NAMALWA (cell line): ENCODE data around the gene PEPD.
"Not testable (repeated sequence)": the region's sequence is repeated elsewhere in the genome, so short reads cannot be mapped to it uniquely, and the experiment has no call there.

Experiments
- DNase-seq: peaks from one replicate; pipeline ENCODE4 v3.0.0-alpha.2; 2015; ENCODE audit warnings: low spot score

PEPD gene

DNA sequence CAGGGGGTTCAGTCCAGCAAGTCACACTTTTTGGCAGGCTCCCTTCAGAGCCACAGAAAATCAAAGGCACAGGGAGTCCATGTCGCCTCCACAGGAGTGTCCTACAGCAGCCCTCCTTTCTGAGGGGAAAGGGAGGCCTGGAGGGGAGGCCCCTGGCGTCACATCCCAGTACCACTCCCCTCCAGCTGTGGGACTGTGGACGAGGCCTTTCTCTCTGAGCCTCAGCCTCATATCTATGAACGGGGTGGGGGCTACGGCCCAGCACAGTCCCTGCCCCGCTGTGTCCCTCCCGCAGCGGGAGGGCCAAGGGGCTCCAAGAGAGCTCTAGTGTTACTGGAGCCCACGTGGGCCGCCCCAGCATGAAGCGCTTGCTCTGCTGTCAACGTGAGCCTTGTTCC, 23.8 kb downstream of the PEPD start:
- no peak for DNase-seq

DNA sequence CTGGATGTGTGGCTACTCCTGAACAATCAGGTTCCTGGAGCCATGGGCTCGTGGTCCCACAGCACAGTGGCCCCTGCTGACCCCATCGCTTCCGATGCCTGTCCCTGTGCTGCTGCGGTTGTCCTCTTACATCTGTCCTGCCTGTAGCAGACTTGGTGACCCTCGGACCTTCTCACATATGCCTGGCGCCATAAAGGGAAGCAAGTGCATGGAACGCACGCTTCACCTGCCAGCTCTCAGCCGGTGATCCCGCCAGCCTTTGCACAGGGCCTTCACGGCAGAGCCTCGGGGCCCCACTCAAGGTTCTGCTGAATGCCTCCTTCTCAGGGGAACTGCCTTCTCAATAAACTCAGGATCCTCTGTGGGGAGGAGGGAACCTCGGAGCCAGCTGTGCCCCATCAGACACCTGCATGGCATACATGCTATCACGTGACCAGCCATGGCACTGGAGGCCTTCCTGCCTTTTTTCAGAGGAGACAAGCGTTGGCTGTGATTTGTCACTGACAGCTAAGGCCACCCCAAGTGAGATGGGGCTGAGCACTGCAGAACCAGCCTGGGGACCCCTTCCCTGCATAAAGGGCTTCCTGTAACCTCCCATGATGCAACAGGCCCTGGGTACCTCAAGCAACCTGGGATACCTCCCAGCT, 24.3 kb downstream of the PEPD start:
- DNase-seq, result no peak

DNA sequence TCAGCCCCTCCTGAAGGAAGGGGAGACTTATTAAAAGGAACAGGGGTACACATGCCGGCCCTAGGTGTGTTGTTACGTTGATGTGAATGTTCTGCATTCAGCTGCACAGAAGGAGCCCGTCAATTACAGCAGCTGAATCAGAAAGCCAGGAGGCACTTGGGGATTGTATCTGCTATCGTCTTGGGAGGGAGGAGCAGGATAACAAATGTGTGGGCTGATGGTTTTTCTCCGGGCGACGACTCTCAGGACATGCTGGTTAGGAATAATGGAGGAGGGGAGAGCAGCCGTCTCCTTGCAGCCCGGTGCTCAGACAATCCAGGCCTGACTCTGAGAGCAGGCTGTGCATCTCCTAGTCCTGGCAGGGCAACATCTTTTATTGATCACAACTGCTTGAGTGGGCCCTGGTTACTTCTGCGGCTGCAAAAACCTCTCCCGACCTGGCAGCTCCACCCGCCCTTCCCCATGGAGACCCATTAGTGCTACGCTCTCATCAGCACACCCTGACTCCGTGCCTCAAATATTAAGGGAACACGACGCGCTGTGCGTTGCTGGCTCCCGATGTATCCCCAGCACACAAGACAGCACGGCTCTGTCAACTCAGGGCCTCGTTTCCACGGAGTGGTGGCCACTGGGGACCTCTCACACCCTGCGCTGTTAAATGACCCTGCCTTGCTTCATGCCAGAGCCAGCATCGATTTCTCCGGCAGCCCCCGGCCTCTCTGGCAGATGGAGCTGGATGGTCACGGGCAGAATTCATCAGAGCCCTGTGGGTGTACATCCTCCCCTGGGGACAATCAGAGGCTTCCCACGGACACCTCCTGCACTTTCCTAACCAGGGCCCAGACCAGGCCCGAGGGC, 25.3 kb downstream of the PEPD start:
- DNase-seq, result no peak

DNA sequence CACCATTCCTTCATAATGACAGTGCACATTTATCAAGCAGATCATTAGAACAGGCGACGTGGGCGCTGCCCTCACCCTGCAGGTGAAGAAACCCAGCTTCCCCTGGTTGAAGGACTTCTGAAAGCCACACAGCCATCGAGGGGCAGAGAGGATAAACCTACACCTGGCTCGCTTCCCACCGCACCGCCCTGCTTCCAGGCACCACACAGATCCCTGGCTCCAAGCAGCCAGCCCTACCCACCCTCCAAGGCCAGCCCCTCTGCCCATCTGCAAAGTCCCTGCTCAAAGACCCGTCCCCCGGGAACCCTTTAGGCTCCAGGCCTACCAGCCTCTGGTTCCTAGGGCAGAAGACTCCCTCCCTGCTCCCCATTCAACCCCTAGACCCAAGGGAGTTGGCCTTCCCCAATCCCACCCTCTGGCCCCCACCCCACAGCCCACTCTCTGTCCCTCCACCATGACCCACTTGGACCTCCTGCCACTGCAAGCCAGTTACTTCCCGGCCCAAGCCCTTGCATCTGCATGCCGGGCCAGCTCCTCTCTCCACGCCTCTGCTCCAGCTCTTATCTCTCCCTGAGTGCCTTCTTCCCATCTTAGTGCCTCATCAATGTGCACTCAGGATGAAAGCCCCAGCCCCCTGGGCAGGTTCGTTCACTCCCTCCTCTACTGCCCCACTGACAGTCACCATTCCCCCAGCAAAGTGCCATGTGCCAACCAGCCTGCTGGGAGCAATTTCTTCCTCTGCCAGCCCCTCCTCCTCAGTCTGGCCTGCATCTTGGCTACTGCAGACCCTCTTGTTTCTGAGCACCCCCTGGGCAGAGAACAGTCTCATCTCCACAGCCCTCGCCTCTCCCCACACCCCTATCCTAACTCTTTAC, 28.0 kb downstream of the PEPD start:
- DNase-seq, result no peak

DNA sequence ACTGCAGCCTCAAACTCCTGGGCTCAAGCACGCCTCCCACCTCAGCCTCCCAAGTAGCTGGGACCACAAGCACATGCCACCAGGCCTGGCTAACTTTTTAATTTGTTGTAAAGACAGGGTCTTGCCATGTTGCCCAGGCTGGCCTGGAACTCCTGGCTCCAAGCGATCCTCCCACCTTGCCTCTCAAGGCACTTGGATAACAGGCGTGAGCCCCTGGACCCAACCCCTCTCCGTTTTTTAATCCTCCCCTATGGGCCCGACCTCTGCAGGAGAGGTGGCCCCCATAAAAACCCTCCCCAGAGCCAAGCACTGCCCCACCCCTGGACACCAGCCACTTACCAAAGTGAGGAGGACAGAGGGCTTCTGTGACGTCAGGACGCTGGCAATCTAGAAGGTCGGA, 28.6 kb downstream of the PEPD start:
- DNase-seq, result no peak

DNA sequence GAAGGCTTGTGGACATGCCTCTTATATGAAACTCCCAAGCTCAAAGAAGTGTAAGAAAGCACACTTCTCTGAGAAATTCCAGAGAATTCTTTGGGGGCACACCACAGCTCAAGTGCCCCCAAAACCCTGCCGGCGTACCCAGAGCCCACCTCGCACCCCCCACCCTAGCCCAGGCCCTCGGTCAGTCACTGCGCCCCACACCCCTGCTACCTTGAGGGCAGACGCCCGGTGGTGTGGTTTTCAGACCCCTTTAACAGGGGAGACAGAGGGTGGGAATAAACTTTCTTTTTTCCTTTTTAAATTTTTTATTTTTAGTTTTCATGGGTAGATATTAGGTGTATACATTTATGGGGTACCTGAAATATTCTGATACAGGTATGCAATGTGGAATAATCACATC, 29.5 kb downstream of the PEPD start:
- no peak for DNase-seq

DNA sequence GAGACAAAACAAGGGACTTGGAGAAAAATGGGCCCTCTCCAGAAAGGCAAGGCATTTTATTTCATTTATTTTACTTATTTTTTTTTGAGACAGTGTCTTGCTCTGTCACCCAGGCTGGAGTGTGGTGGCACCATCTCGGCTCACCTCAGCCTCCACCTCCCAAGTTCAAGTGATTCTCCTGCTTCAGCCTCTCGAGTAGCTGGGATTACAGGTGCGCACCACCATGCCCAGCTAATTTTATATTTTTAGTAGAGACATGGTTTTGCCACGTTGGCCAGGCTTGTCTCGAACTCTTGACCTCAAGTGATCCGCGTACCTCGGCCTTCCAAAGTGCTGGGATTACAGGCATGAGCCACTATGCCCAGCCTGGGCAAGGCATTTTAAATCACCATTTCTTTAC, 31.0 kb downstream of the PEPD start:
- DNase-seq, result not testable (repeated sequence)

DNA sequence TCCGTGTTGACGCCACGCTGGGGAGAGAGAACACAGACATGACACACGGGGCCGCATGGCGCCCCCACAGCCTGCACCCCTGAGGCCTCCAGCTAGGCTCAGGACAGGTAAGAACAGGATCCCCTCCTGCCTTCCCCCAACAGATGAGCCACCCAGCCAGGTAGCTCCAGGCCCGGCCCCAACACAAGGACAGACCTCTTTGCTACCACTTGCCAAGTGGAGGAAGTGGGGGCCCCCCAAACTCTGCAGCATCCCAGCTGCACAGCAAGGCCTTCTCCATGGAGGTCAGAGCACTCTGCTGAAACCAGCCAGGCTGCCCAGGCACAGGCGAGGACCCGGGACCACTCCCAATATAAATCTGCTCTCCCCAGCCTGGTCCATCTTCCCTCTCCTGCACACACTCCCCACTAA, 31.5 kb downstream of the PEPD start:
- no peak for DNase-seq

DNA sequence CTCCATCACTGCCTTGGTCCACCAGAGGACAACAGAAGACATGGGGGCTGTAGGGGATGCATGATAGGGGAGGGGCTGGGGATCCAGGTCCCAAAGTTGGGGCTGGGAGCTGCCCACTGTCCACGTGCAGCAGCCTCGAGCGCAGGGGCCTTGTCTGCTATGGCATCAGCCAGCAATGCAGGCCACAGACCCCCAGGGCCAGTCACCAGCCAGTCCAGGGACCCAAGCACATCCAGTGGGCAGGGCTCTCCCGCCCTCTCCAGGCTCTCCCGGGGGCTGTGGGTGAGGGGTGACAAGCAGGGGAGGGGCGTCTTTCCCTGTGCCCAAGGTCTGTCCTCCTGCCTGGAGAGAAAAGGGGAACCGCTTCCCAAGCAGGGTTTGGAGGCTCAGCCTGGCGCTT, 32.8 kb downstream of the PEPD start:
- DNase-seq, result no peak

DNA sequence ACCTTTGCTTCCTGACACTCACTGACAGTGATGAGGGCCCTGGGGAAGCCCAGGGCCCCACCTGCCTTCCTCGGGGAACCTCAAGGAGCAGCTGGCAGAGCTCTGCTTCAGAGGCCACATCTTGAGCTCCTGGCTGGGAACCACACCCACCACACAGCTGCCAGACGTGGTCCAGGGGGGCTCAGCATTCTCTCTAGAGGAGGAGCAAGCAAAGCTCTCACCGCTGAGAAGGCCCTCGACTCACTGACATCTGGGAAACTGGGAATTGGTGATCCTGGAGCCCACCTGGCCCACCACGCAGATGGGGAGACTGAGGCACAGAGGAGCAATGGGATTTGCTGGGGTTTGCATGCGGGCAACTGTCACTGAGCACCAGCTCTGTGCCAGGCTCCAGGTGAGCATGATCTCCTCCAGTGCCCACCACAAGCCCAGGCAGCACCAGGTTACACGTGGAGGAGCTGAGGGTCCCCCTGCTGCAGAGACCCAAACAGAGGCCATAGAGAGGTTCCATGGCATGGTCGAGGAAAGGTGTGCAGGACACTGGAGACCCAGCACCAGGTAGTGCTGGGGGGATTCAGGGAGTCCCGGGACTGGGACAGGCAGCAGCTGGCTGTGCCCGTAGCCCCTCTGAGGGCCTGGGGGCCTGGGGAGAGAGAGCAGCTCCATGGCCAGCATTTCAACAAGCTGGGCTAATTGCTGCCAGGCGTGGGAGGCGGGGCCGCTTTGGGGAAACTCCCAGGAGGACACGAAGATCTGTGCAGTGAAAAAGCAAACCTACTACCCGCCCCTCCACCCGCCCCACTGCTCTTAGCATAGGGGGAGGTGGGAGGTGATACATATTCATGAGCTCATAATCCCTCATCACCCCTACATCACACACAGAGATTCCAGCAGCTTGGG, 33.4 kb downstream of the PEPD start:
- DNase-seq, result no peak

DNA sequence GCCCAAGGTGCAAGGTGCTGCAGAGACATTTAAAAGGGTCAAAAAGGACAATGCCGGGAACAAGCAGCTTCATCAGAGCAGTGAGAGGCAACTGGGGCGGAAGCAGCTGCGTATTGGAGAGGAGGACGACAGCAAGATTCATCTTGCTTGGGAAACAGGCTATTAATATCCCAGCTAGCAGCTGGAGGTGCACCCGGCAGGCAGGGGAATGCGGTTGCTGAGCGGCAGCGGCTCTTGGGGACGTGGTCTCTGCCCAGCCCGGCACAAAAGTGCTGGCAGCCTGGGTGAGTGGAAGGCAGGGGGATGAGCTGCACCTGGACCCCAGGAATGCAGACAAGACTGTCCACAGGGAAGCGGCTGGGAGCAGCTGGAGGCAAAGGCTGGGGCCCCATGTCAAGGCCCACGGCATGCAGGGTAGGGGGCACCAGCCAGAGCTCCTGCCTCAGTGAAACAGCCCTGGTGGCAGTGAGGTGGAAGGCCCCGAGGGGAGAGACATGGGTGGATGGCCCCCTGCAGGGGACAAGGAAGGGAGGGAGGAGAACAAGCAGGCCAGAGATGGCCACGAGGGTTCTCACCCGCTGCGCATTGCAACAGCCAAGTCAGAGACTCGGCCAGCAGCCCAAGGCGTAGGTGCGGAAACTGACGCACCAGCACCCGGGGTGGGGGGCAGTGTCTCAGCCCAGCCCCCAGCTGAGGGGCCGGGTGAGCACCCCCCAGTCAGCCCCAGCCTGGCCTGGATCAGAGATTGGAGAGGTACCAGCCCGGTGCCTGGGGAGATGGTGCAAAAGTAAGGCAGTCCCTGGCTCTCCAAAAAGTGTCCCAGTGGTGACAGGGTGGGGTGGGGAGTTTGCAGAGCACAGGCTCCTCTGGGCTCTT, 34.4 kb downstream of the PEPD start:
- DNase-seq, result no peak

DNA sequence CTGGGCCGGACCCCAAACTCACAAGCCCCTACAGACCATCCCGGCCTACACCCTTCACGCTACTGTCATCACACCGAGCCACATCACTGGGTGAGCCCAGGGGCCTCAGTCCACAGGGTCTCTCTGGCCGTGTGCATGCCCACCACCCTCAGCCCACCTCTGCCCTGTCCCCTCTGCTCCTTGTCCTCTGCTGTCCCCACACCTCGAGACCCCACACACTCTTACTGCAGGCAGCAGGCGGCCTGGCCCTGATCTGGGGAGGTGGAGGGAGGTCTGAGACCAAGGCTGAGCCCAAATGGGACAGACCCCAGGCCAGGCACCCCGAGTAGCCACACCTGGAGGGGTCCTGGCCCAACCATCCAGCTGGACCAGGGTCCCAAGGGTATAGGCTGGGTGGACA, 35.2 kb downstream of the PEPD start:
- no peak for DNase-seq

DNA sequence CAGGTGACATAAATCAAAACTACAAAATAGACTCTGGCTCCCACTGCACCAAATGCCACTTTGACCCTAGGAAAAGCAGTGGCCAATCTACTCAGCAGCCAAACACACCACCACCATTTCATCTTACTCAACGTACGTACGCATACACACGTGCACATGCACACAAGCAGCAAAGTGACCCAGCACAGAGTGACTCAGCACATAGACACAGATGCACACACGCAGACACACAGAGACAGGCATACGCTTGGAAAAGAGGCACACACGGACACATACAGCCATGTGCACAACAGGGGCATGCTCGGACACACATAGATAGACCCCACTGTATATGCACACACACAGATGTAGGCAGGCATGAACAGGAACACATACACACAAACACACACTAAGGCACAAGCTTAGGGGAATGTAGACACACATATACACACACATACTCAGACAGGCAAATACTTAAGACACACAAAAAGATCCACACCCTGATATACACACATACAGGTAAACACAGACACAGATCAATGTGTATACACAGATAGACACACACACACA, 37.3 kb downstream of the PEPD start:
- DNase-seq, result no peak

DNA sequence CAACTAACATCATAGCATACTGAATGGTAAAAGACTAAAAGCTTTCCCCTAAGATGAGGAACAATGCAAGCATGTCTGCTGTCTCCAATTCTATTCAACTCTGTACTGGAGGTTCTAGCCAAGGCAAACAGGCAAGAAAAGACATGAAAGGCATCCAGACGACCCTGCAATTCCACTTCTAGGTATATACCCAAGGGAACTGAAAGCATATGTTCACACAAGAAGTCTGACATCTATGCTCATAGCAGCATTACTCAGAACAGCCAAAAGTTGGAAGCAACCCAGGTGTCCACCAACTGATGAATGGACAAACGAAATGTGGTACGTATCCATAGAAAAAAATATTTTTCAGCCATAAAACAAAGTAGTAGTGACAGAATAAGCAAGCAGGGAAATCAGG, 39.1 kb downstream of the PEPD start:
- DNase-seq, result no peak

DNA sequence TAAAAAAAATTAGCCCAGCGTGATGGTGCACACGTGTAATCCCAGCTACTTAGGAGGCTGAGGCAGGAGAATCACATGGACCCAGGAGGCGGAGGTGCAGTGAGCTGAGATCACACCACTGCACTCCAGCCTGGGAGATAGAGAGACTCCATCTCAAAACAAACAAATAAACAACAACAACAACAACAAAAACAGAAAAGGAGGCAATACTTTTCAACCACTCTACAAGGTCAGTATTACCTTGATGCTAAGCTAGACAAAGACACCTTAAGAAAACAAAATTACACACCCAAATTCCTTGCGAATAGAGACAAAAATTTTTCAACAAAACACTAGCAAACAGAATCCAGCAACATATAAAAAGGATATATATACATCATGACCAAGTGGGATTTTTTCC, 39.7 kb downstream of the PEPD start:
- no peak for DNase-seq

DNA sequence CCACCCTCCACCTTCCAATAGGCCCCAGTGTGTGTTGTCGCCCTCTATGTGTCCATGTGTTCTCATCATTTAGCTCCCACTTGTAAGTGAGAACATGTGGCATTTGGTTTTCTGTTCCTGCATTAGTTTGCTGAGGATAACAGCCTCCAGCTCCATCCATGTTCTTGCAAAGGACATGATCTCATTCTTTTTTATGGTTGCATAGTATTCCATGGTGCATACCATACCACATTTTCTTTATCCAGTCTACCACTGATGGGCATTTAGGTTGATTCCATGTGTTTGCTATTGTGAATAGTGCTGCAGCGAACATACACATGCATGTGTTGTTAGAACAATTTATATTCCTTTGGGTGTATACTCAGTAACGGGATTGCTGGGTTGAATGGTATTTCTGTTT, 42.0 kb downstream of the PEPD start:
- DNase-seq, result not testable (repeated sequence)

DNA sequence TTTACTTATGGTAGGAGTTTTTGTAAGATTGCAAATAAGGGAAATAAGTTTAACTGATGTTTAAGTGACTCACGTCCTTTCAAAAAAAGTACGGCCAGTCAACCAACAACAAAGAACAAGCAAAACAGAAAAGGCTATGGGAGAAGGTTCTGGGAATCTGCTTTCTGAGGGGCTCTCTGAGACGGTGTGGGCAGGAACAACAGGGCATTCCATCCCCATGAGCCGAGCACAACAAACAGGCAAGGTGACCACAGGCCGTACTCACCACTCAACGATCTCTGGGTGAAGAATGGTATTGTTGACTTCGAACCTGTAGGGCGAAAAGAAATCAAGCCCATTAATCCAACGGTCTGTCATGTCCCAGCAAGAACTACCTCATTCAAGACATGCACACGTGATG, 43.8 kb downstream of the PEPD start:
- no peak for DNase-seq

DNA sequence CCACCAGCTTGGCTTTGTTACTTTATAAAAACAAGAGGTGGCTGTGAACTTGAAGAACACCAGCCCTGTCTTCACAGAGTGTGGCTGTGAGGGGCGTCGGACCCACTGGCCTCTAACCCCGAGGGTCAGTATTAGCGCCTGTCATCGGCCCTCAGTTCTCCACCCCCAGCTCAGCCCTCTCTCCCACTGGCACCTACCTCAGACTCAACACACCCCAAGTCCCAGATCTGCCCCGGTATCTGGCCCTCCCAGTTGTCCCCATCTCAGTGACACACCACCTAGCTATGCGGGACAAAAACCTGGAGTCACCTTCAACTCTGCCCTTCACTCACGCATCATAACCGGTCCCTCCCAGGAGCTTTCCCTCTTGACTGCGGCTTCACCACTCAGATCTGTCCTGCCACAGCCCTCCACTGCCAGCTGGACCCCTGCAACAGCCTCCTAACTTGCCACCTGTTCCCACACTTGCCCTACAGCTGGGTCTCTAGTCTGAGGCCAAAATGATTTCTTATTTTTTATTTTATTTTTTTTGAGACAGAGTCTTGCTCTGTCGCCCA, 45.4 kb downstream of the PEPD start:
- no peak for DNase-seq

DNA sequence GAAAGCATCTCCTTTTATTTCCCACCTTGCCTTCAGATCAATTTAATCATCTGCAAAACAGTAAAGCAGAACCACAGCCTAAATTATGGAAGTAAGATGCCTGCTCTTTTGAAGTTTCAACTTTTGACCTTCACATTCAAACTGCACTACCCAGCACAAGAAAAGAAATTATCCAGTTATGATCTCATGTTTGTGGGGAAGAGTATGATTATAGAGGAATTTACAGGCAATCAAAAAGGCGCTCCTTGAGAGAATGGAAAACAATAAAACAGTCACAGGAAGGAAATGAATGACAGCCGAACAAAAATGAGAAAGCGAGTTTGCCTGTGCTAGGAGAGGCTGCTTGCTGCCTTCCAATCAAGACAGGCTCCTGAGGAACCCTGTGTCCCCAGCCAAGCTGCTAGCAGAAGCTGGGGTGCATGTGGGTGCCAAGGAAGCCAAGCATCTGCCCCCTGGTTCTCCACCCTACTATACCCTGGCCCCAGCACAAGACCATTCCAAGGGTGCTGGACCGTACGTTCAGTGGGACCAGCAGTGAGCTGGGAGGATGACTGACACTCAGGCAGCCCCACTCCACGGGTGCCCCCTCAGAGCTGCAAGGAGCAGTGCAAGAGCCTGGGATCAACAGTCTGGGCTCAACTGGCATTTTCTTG, 47.8 kb downstream of the PEPD start:
- no peak for DNase-seq
